GM12874 (cell line): ENCODE results near the gene TNS3.

ENCODE experiments used
- CTCF ChIP-seq: IDR thresholded peaks from 2 replicates; pipeline ENCODE4 v1.5.1; 2011; ENCODE audit warnings: low read depth, mild to moderate bottlenecking, control low read depth, low read length, moderate library complexity; ENCODE audit not compliant: insufficient read depth

Gene TNS3

GRCh38 chr7:47621979-47622561, 40.2 kb upstream of the TNS3 start:
- TF ChIP-seq CTCF = no peak

GRCh38 chr7:47621347-47621746, 39.4 kb upstream of the TNS3 start:
- no peak for TF ChIP-seq CTCF

- TF ChIP-seq CTCF = no peak
These were observed 37.9 kb upstream of the TNS3 start for GRCh38 chr7:47619806-47620205.

GRCh38 chr7:47617131-47617530, 35.2 kb upstream of the TNS3 start:
- TF ChIP-seq CTCF = no peak

GRCh38 chr7:47614450-47614849, 32.5 kb upstream of the TNS3 start:
- no peak for TF ChIP-seq CTCF

GRCh38 chr7:47611045-47611511, 29.2 kb upstream of the TNS3 start:
- TF ChIP-seq CTCF = no peak

GRCh38 chr7:47610506-47611044, 28.7 kb upstream of the TNS3 start:
- TF ChIP-seq CTCF = no peak
